Esophagus squamous epithelium (tissue), 4 donors: ENCODE measurements around the gene ZNF407.

Experiments
- POLR2A ChIP-seq, 4 donors: fragments of 450-650 bp; IDR thresholded peaks; one replicate each; pipeline ENCODE4 v1.6.1; 2017; ENCODE audit warnings: antibody characterized with exemption in 4 of 4, mild to moderate bottlenecking in 4 of 4, moderate library complexity in 3 of 4
- TF ChIP-seq, protein P1 (sequence below), 6 experiments: fragments of 450-650 bp in 4 of 6; fragments of 200-600 bp in 2 of 6; sonication (generic) in 2 of 6; IDR thresholded peaks; one replicate each; pipeline ENCODE4 v1.5.1; 2016 to 2019; ENCODE audit warnings: antibody characterized with exemption in 6 of 6, mild to moderate bottlenecking in 4 of 6, moderate library complexity in 4 of 6

DNA sequence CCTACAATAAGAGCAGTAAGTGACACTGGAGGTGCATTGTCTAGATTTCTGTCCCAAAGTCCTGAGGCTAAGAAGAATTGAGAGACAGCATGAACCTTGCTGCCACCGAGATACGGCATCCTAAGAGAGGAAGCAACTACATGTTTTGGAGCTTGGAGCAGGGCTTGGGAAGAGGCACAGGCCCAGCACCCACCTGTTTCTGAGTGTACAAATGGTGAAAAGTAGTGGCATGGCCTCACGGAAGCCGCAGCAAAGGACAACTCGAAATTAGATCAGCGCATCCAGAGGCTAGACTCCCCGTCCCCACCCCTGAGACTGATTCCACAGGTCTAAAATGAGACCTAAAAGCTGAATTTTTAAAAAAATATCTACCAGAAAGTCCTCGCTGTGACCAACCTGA is 483.8 kb downstream of the ZNF407 start:
- TF ChIP-seq, protein P1, sequence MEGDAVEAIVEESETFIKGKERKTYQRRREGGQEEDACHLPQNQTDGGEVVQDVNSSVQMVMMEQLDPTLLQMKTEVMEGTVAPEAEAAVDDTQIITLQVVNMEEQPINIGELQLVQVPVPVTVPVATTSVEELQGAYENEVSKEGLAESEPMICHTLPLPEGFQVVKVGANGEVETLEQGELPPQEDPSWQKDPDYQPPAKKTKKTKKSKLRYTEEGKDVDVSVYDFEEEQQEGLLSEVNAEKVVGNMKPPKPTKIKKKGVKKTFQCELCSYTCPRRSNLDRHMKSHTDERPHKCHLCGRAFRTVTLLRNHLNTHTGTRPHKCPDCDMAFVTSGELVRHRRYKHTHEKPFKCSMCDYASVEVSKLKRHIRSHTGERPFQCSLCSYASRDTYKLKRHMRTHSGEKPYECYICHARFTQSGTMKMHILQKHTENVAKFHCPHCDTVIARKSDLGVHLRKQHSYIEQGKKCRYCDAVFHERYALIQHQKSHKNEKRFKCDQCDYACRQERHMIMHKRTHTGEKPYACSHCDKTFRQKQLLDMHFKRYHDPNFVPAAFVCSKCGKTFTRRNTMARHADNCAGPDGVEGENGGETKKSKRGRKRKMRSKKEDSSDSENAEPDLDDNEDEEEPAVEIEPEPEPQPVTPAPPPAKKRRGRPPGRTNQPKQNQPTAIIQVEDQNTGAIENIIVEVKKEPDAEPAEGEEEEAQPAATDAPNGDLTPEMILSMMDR (IDR thresholded peaks at IDR 0.05), result no peak
- TF ChIP-seq POLR2A (IDR thresholded peaks at IDR 0.05), result no peak
